ENCODE results near the gene WDR18.

Gene WDR18

DNA sequence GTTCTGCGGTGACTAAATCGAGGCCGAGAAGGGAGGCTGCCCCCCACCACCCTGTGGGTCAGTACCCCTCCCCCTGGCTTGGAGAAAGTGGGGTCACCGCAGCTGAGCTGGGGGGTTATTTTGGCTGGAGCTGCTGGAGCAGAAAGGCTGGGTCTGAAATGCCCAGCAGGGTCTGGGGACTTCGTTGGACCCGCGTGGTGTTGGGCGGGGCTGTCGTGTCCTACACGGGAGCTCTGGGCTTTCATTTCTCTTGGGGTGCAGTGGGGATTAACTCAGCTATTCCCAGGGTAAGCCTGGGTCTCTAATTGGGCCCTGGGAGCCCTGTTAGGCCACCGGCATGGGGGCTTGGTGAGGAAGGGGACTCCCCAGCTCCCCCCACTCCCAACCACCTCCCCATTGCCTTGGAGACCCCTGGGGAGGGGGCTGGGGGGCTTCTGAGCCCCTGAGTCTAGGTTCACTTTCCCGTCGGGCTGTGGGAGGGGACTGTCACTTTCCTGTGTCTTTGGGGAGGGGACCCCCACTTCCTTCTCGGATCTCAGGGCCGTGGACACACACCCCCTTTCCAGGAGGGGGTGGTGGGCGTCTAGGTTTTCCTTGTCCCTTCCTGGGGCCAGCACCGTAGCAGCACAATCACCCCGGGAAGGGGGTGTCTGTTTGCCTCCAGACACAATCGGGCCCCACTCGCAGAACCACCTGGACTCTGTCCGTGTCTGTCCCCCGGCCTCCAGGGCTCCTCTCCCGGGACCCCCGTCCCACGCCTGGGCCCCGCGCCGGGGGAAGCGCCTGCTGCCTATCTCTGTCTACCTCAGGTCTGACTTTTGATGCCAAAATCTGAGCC lies 10.2 kb upstream of the WDR18 start:
- H3K27me3 ChIP-seq = no peaks in the 10 kb centered on the region
- TF ChIP-seq, protein P1, sequence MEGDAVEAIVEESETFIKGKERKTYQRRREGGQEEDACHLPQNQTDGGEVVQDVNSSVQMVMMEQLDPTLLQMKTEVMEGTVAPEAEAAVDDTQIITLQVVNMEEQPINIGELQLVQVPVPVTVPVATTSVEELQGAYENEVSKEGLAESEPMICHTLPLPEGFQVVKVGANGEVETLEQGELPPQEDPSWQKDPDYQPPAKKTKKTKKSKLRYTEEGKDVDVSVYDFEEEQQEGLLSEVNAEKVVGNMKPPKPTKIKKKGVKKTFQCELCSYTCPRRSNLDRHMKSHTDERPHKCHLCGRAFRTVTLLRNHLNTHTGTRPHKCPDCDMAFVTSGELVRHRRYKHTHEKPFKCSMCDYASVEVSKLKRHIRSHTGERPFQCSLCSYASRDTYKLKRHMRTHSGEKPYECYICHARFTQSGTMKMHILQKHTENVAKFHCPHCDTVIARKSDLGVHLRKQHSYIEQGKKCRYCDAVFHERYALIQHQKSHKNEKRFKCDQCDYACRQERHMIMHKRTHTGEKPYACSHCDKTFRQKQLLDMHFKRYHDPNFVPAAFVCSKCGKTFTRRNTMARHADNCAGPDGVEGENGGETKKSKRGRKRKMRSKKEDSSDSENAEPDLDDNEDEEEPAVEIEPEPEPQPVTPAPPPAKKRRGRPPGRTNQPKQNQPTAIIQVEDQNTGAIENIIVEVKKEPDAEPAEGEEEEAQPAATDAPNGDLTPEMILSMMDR (IDR thresholded peaks at IDR 0.05) = no peak
- H3K36me3 ChIP-seq = peaks cover 63% of the 10 kb centered on the region
- peaks cover 5% of the 10 kb centered on the region for H3K9me3 ChIP-seq
- no peak overlapping the region for H3K27ac ChIP-seq
- no peaks in the 10 kb centered on the region for H3K4me1 ChIP-seq (ENCODE audit: control insufficient read depth in 1 of 2, insufficient read depth in 1 of 2, low read depth in 1 of 2, low read length in 1 of 2)
- H3K4me3 ChIP-seq (ENCODE audit: low read depth in 1 of 2, low read length in 1 of 2) = no peak overlapping the region

DNA sequence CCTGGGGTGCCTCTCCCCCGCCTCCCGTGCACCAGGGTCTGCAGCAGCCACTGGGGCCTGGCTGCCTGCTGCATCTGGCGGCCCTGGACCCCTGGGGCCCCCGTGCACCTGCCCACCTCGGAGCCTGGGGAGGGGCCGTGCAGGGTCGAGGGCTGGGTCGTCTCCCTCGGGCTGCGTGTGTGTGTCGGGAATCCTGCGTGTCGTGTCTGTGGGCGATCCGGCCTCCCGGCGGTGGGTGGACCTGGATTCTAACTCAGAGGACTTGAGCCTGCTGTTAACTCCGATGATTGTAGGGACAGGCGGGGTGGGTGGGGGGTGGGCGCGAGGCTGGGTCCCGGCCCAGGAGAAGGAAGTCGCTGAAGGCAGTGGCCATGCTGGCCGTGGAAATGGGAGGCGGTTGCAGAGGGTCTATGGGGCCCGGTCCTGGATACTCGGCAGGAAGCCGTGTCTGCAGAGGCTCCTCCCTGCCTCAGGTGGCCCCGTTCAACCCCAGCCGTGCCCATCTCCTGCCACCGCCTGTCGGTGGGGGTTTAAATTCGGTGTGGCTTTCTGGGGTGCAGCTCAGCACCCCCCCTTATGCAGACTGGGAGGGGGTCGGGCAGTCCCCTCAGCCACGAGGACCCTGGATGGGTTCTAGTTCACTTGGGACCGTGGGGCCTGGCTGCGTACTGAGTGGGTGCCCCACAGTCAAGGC lies 9.4 kb upstream of the WDR18 start:
- Histone ChIP-seq H3K4me3 (ENCODE audit: low read depth in 1 of 2, low read length in 1 of 2) (no peak overlapping the region), H3K36me3 (peaks cover 55% of the 10 kb centered on the region), H3K9me3 (peaks cover 5% of the 10 kb centered on the region), H3K4me1 (ENCODE audit: control insufficient read depth in 1 of 2, insufficient read depth in 1 of 2, low read depth in 1 of 2, low read length in 1 of 2) (no peaks in the 10 kb centered on the region), H3K27me3 (no peaks in the 10 kb centered on the region), H3K27ac (no peak overlapping the region)
- TF ChIP-seq, protein P1 (IDR thresholded peaks at IDR 0.05) = no peak

DNA sequence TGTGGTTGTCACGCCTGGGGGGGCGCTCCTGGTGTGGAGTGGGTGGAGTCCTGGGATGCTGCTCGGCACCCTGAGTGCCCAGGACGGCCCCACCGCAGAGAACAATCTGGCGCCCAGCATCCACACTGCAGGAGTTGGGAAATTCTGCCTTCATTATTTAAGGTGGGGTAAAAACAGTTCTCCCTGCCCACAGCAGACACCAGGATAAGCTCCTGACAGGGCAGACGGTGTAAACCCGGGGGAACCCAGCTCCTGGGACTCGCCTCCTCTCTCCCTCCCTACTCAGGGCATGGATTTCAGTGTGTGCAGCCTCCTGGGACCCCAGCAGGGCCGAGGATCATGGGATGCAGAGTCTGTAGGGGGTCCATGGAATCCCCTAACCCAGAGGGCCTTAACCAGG lies 7.7 kb upstream of the WDR18 start:
- H3K36me3 ChIP-seq = peaks cover 38% of the 10 kb centered on the region
- no peaks in the 10 kb centered on the region for H3K9me3 ChIP-seq
- no peak overlapping the region for H3K27ac ChIP-seq
- H3K4me1 ChIP-seq (ENCODE audit: control insufficient read depth in 1 of 2, insufficient read depth in 1 of 2, low read depth in 1 of 2, low read length in 1 of 2) = no peaks in the 10 kb centered on the region
- TF ChIP-seq, protein P1 (IDR thresholded peaks at IDR 0.05) = no peak
- no peak overlapping the region for H3K4me3 ChIP-seq (ENCODE audit: low read depth in 1 of 2, low read length in 1 of 2)
- no peaks in the 10 kb centered on the region for H3K27me3 ChIP-seq

DNA sequence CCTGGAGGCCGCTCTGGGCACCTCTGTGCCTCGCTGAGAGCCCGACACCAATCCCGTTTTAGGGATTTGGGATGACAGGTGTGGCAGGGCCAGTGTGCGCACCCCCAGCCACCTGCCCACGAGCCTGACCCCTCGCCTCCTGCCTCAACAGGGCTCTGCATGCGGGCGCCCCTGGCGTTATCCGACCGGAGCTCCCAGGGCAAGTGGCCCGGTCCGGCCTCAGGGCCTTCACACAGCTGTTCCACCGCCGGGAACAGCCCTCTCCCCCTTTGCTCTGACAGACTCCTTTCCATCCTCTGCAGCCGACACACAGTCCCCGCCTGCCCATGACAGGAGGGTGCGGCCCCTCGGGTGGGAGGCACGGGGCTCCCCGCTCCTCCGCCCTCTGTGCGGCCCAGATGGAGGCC lies 7.1 kb upstream of the WDR18 start:
- no peaks in the 10 kb centered on the region for H3K9me3 ChIP-seq
- no peaks in the 10 kb centered on the region for H3K27me3 ChIP-seq
- no peak overlapping the region for H3K4me3 ChIP-seq (ENCODE audit: low read depth in 1 of 2, low read length in 1 of 2)
- H3K36me3 ChIP-seq = peaks cover 32% of the 10 kb centered on the region
- no peaks in the 10 kb centered on the region for H3K4me1 ChIP-seq (ENCODE audit: control insufficient read depth in 1 of 2, insufficient read depth in 1 of 2, low read depth in 1 of 2, low read length in 1 of 2)
- TF ChIP-seq, protein P1 (IDR thresholded peaks at IDR 0.05) = no peak
- H3K27ac ChIP-seq = no peak overlapping the region

DNA sequence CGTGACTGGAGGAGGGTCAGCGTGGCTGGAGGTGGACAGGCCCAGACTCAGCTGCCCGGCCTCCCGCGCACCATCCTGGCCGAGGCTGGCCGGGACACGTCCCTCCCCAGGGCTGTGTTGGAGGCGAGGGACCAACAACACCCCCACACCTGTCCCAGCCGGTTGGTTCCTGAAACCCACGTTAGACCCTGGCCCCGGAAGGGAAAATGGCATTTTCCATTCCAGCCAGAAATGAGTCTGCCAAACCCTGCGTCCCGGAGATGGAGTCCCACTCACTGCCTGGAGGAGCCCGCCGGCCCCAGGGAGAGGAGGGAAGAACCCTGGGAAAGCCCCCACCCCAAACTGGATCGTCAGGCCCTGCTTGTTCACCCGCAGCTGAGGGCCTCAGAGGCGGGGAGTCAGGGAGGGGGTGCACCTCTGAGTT lies 4.8 kb upstream of the WDR18 start:
- Histone ChIP-seq H3K27ac (no peak overlapping the region), H3K36me3 (peaks cover 9% of the 10 kb centered on the region), H3K27me3 (no peaks in the 10 kb centered on the region), H3K4me1 (ENCODE audit: control insufficient read depth in 1 of 2, insufficient read depth in 1 of 2, low read depth in 1 of 2, low read length in 1 of 2) (peaks cover 17 to 20% of the 10 kb centered on the region in 2 experiments), H3K4me3 (ENCODE audit: low read depth in 1 of 2, low read length in 1 of 2) (no peak overlapping the region), H3K9me3 (no peaks in the 10 kb centered on the region)
- TF ChIP-seq, protein P1 (IDR thresholded peaks at IDR 0.05) = no peak

All from neutrophil (primary cell).